Body of pancreas (tissue), 4 donors: Measurements from ENCODE around the gene CPN1.

ENCODE experiments used
- CTCF ChIP-seq, 7 experiments: fragments of 450-650 bp in 4 of 7; fragments of 200-600 bp in 3 of 7; sonication (generic) in 3 of 7; IDR thresholded peaks; one replicate each; pipeline ENCODE4 v1.5.1; 2016 to 2019; ENCODE audit warnings: antibody characterized with exemption in 7 of 7
- POLR2A ChIP-seq, 3 donors: fragments of 450-650 bp; IDR thresholded peaks; one replicate each; pipeline ENCODE4 v1.6.1; 2016; ENCODE audit warnings: antibody characterized with exemption in 3 of 3, mild to moderate bottlenecking in 2 of 3

- no peak for TF ChIP-seq CTCF (IDR thresholded peaks at IDR 0.05)
- no peak for TF ChIP-seq POLR2A (IDR thresholded peaks at IDR 0.05)
These were observed 74.2 kb downstream of the CPN1 start for GRCh38 chr10:100007231-100008141.
